ENCODE measurements around the gene CA7. TPM values are rescaled to one million over a fixed set of nuclear protein-coding genes. Genes with fewer than 3 reads are reported as not detected.

CA7 gene
- total and polyA plus RNA-seq, 2 donors (not counting 3 experiments of a cell fraction or from before 2014, with no cell fraction given), result not detected

- CTCF ChIA-PET, result interaction anchor here (3.0 to 3.5 kb wide), 2 partner anchors 11 to 27 kb away, joined by 15 to 36 read pairs; partner anchors contain the start of gene NAE1
Measured at GRCh38 chr16:66841366-66841765, 2.8 kb upstream of the CA7 start.

More at GRCh38 chr16:66841366-66841765, 2.8 kb upstream of the CA7 start:
- Histone ChIP-seq H3K9me1 (replicated peaks; ENCODE audit: control insufficient read depth, extremely low read depth, insufficient read depth, low read length) (no peaks in the 10 kb centered on the region), H3K4me3 (replicated peaks in 1 of 3; ENCODE audit: insufficient read depth in 1 of 3, low read depth in 1 of 3, low read length in 3 of 3) (no peak overlapping the region), H4K20me1 (replicated peaks; ENCODE audit: control insufficient read depth, extremely low read depth, insufficient read depth, low read length) (no peaks in the 10 kb centered on the region), H3K79me2 (ENCODE audit: control insufficient read depth, insufficient read depth, low read length) (no peaks in the 10 kb centered on the region), H3K27ac (ENCODE audit: insufficient read depth, low read depth, low read length) (no peak overlapping the region), H3K9ac (replicated peaks; ENCODE audit: extremely low read depth, insufficient read depth, low read length) (no peak overlapping the region), H2AFZ (ENCODE audit: low read depth, low read length) (no peak overlapping the region), H3K9me3 (replicated peaks; ENCODE audit: control insufficient read depth, insufficient read depth, low read length) (no peaks in the 10 kb centered on the region), H3K4me2 (ENCODE audit: insufficient read depth, low read length) (no peak overlapping the region), H3K4me1 (ENCODE audit: control insufficient read depth, extremely low read depth, insufficient read depth, low read length) (peaks cover 2% of the 10 kb centered on the region), H3K36me3 (ENCODE audit: control insufficient read depth in 2 of 2, extremely low read depth in 1 of 2, insufficient read depth in 2 of 2, low read length in 2 of 2) (no peaks in the 10 kb centered on the region), H3K27me3 (ENCODE audit: control insufficient read depth in 2 of 2, insufficient read depth in 2 of 2, low read length in 2 of 2) (peaks cover 36 to 39% of the 10 kb centered on the region in 2 experiments)
- dilution Hi-C loops (cut with MboI; ENCODE audit: extremely low pct_ligation_motif_present, low sequenced_read_pairs), result no loop called here
- BruUV-seq (replicated peaks), result no TSS peak
- POLR2A ChIA-PET, result no interaction called here
- FAIRE-seq, result no peak
- TF ChIP-seq GATA2 (IDR thresholded peaks at IDR 0.05; ENCODE audit: insufficient read depth, insufficient read length, low read depth, low read length), result no peak
- TF ChIP-seq MYC (IDR thresholded peaks at IDR 0.05; ENCODE audit: low read depth, low read length), result no peak
- no peak for TF ChIP-seq EZH2 (IDR thresholded peaks at IDR 0.05; ENCODE audit: borderline replicate concordance, low read depth, low read length, severe bottlenecking)
- no peak for TF ChIP-seq FOS (IDR thresholded peaks at IDR 0.05; ENCODE audit: borderline replicate concordance, insufficient read depth, low read length)
- TF ChIP-seq CTCF (IDR thresholded peaks at IDR 0.05; ENCODE audit: extremely low read depth in 1 of 2, insufficient read depth in 1 of 2, low read depth in 1 of 2, low read length in 2 of 2), result no peak
- no peak for TF ChIP-seq MAX (IDR thresholded peaks at IDR 0.05; ENCODE audit: insufficient read depth, insufficient read length)
- no peak for TF ChIP-seq POLR2A (IDR thresholded peaks at IDR 0.05; ENCODE audit: low read depth, low read length)
- TF ChIP-seq JUN (IDR thresholded peaks at IDR 0.05; ENCODE audit: borderline replicate concordance, insufficient read depth, insufficient read length, low read depth), result no peak
- no peak for TF ChIP-seq POLR2AphosphoS5 (IDR thresholded peaks at IDR 0.05; ENCODE audit: insufficient read depth, low read depth, low read length)
- intact Hi-C loops (cut with micrococcal nuclease), result no loop called here
- no peak for DNase-seq (ENCODE audit: low read depth, low spot score)
